ENCODE results near the gene PSG1. TPM values are rescaled to one million over a fixed set of nuclear protein-coding genes. Genes with fewer than 3 reads are reported as not detected.
"Not testable (repeated sequence)": the region's sequence is repeated elsewhere in the genome, so short reads cannot be mapped to it uniquely, and the experiment has no call there.

The PSG1 gene
- total RNA-seq: under 1 TPM in 1 of 4 donors, not detected in 3; 0.29 TPM

GRCh38 chr19:42879613-42880012, at the start of gene PSG1:
PSG1 (minus strand) TSS chr19:42879713; CDS start chr19:42879581, 132 bp downstream.
- Histone ChIP-seq H3K27me3 (no peaks in the 10 kb centered on the region), H3K9me3 (no peaks in the 10 kb centered on the region), H3K27ac (replicated peaks in 1 of 4) (no peak within 1 kb of the TSS), H3K36me3 (no peaks in the 10 kb centered on the region), H3K4me3 (no peak within 1 kb of the TSS), H3K4me1 (peaks cover 0 to 25% (median 7%) of the 10 kb centered on the region in 4 donors)
- TF ChIP-seq POLR2A (IDR thresholded peaks at IDR 0.05; ENCODE audit: low read depth) (no peak), POLR2AphosphoS5 (IDR thresholded peaks at IDR 0.05) (no peak), CTCF (IDR thresholded peaks at IDR 0.05) (no peak), EP300 (IDR thresholded peaks at IDR 0.05) (no peak)
- intact Hi-C loops (cut with DNase I): loop anchor here (5.0 kb wide), 1 partner anchor 87 kb away; no protein-coding TSS in a partner anchor
- DNase-seq (ENCODE audit: extremely low spot score): no peak
- WGBS: 81% methylated on average over 2 of the region's 2 CpGs

DNA sequence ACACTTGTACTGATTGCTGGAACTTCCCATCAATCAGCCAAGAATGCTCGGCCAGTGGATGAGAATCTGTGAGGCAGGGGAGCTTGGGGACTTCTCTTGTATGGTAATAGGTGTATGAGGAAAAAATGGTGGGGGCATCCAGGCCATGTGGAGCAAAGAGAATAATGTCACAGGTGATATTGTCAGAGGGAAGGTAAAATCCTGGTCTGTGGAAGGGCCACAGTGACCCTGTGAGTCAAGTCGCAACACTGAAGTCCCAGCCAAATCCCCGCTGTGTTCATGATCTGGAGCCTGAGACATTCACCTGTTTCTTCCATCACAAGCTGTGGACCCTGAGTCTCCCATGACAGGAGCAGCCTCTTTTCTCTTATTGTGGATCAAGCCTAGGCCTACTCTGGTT, 49.4 kb upstream of the PSG1 start:
- intact Hi-C loops (cut with DNase I): no loop called here
- peaks cover 0 to 10% (median 0%) of the 10 kb centered on the region in 4 donors for H3K27me3 ChIP-seq
- no peak for TF ChIP-seq POLR2AphosphoS5 (IDR thresholded peaks at IDR 0.05)
- no peak for TF ChIP-seq CTCF (IDR thresholded peaks at IDR 0.05)
- no peak for TF ChIP-seq POLR2A (IDR thresholded peaks at IDR 0.05; ENCODE audit: low read depth)
- TF ChIP-seq EP300 (IDR thresholded peaks at IDR 0.05): no peak
- no peaks in the 10 kb centered on the region for H3K36me3 ChIP-seq
- DNase-seq (ENCODE audit: extremely low spot score): peak; percentile 70
- H3K4me1 ChIP-seq: peaks cover 0 to 7% (median 0%) of the 10 kb centered on the region in 4 donors
- 85% methylated on average over 3 of the region's 3 CpGs for WGBS
- H3K9me3 ChIP-seq: no peaks in the 10 kb centered on the region
- H3K27ac ChIP-seq (replicated peaks in 1 of 4): no peak overlapping the region
- no peak overlapping the region for H3K4me3 ChIP-seq

- no peaks in the 10 kb centered on the region for H3K36me3 ChIP-seq
- TF ChIP-seq POLR2A (IDR thresholded peaks at IDR 0.05; ENCODE audit: low read depth) (no peak), EP300 (IDR thresholded peaks at IDR 0.05) (no peak), POLR2AphosphoS5 (IDR thresholded peaks at IDR 0.05) (no peak), CTCF (IDR thresholded peaks at IDR 0.05) (no peak)
- H3K27me3 ChIP-seq: peaks cover 0 to 13% (median 0%) of the 10 kb centered on the region in 4 donors
- no peaks in the 10 kb centered on the region for H3K4me1 ChIP-seq
- H3K4me3 ChIP-seq: no peak overlapping the region
- WGBS: 57% methylated on average over 2 of the region's 2 CpGs
- H3K27ac ChIP-seq (replicated peaks in 1 of 4): no peak overlapping the region
- H3K9me3 ChIP-seq: no peaks in the 10 kb centered on the region
- DNase-seq (ENCODE audit: extremely low spot score): no peak
- intact Hi-C loops (cut with DNase I): no loop called here
Measured at GRCh38 chr19:42926781-42927180, 47.3 kb upstream of the PSG1 start.

DNA sequence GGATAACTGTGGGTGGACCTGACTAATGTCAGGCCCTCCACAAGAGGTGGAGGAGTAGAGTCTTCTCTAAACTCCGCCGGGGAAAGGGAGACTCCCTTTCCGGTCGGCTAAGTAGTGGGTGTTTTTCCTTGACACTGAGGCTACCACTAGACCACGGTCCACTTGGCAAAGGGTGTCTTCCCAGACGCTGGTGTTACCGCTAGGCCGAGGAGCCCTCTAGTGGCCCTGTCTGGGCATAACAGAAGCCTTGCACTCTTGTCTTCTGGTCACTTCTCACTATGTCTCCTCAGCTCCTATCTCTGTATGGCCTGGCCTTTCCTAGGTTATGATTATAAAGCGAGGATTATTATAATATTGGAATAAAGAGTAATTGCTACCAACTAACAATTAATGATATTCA, 43.6 kb upstream of the PSG1 start:
- 46% methylated on average over 8 of the region's 9 CpGs for WGBS
- DNase-seq (ENCODE audit: extremely low spot score); H3K27ac ChIP-seq (replicated peaks in 1 of 4); H3K4me3 ChIP-seq; intact Hi-C loops (cut with DNase I); H3K36me3 ChIP-seq; H3K9me3 ChIP-seq; H3K4me1 ChIP-seq: not testable (repeated sequence)
- peak in 2 of 3 experiments; percentile 15 to 53 for TF ChIP-seq CTCF (IDR thresholded peaks at IDR 0.05)
- peaks cover 0 to 13% (median 0%) of the 10 kb centered on the region in 4 donors for H3K27me3 ChIP-seq

DNA sequence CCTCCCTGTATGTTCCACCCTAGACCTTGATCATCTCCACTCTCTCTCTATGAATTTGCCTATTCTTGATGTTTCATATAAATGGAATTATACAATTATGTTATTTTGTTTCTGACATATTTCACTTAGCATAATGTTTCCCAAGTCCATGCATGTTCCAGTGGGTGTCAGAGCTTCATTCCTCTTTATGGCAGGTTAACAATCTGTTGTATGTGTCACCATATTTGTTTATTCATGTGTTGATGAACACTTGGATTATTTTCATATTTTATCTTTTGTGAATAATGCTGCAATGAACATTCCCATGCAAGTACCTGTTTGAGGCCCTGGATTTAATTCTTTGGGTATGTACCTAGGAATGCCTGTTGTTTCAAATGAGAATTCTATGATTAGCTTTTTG, 41.5 kb upstream of the PSG1 start:
- H3K36me3 ChIP-seq, H3K27me3 ChIP-seq: not testable (repeated sequence)

More for the DNA sequence above, 41.5 kb upstream of the PSG1 start:
- H3K27ac ChIP-seq (replicated peaks in 1 of 4); DNase-seq (ENCODE audit: extremely low spot score); H3K4me3 ChIP-seq; H3K4me1 ChIP-seq; H3K9me3 ChIP-seq; intact Hi-C loops (cut with DNase I): not testable (repeated sequence)
